Stimulated activated CD4-positive, alpha-beta T cell treated with anti-CD3 and anti-CD28 coated beads, Interleukin-1b, Interleukin-23, amount 100 ng/mL, for 48 hours (primary cell): ENCODE measurements around the gene HLF.

ENCODE experiments used
- DNase-seq: peaks from one replicate; pipeline ENCODE4 v3.0.0-alpha.2; 2020

Gene HLF

DNA sequence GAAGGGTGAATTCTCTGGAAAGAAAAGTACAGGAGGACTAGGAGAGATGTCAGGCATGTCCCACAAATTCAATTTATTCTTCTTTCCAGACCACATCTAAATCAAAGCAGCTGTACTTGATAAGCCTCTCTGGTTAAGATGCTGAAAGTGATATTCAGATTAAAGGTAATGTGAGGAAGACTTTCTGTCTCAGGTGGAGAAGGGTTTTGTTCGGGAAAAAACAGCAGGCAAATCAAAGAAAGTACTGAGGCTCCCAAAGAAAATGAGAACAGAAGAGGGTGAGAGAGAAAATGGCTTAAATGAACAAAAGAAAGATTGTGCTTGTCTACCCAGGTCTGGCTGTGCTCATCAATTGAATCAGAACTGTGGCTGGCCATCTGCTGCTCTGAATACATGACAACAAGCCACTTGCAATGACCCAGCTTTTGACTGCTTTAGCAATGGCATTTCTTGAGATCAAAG is 101.3 kb downstream of the HLF start:
- no peak for DNase-seq

DNA sequence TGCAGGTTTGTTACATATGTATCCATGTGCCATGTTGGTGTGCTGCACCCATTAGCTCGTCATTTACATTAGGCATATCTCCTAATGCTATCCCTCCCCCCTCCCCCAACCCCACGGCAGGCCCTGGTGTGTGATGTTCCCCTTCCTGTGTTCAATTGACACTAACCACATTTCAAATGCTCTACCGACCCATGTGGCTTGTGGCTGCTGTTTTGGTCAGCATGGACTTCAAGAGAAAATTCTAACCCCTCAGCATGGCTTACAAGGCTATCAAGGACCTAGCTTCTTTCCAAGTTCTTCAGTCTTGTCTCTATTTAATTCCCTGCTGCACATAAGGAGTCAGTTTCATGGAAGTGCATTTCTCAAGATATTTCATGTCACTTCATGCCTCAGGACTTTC is 103.9 kb downstream of the HLF start:
- no peak for DNase-seq
